AG04449 (cell line): ENCODE results near the gene C16orf74.

Source experiments
- CTCF ChIA-PET: fragments of 350-600 bp; formaldehyde crosslinking; extraction: SDS; loops from one replicate; lab custom pipeline; 2021; ENCODE audit warnings: antibody characterized with exemption; lab: Yijun Ruan, JAX
- POLR2A ChIA-PET: fragments of 400-600, 350-600 bp; formaldehyde crosslinking; extraction: SDS; loops from one replicate; lab custom pipeline; 2020; ENCODE audit warnings: antibody characterized with exemption, inconsistent platforms; lab: Yijun Ruan, JAX
- DNase-seq: peaks from one replicate; pipeline ENCODE4 v3.0.0-alpha.2; 2010; ENCODE audit warnings: low read depth, low spot score
- H3K4me3 ChIP-seq: 2 replicates; pipeline ENCODE4 v1.5.1; 2011; ENCODE audit warnings: low read depth, mild to moderate bottlenecking, control low read depth, low read length
- TF ChIP-seq, protein P1 (sequence below): IDR thresholded peaks from one replicate; pipeline ENCODE4 v1.5.1; 2011; ENCODE audit warnings: mild to moderate bottlenecking, moderate library complexity, low read length, control low read depth, inconsistent platforms; ENCODE audit not compliant: insufficient read depth; ENCODE audit errors: missing control alignments

The C16orf74 gene

DNA sequence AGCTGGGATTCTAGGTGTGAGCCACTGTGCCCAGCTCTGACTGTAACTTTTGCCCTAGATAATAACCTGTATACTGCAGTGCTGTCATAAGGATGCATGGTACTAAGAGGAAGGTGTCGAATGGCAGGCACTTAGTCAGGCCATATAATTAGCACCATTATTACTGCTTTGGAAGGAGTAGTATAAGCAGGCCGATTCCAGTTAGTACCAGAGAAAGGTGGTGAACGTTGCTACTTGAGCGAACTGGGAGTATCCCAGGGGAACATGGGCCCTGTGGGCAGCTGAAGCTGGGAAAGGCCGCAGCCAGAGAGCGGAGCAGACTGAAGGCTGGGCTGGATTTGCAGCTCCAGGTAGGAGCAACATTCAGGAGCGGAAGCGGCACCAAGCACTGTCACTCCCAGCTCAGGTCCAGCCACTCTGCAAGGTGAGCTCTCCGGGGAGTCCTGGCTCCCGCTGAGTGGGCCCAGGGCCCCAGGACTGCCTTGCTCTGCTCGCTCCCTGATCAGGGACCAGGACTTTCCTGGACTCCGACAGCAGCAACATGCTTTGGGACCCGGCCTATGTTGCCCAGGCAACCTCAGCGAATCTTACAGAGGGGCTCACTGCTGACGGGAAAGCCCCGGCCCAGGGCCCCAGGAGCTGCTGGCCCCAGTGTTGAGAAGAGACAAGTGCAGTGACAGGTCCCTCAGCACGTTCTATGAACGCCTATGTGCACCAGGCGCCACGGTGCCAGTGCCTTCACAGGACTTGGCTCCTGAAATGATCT is 28.6 kb downstream of the C16orf74 start:
- ChIA-PET CTCF (interaction anchor here (0.8 to 1.4 kb wide), 3 partner anchors 9 to 63 kb away, joined by 3 to 4 read pairs (median 3); no protein-coding TSS in a partner anchor), POLR2A (interaction anchor here (0.6 kb wide), 1 partner anchor 14 kb away, joined by 4 read pairs; no protein-coding TSS in a partner anchor)
- TF ChIP-seq, protein P1, sequence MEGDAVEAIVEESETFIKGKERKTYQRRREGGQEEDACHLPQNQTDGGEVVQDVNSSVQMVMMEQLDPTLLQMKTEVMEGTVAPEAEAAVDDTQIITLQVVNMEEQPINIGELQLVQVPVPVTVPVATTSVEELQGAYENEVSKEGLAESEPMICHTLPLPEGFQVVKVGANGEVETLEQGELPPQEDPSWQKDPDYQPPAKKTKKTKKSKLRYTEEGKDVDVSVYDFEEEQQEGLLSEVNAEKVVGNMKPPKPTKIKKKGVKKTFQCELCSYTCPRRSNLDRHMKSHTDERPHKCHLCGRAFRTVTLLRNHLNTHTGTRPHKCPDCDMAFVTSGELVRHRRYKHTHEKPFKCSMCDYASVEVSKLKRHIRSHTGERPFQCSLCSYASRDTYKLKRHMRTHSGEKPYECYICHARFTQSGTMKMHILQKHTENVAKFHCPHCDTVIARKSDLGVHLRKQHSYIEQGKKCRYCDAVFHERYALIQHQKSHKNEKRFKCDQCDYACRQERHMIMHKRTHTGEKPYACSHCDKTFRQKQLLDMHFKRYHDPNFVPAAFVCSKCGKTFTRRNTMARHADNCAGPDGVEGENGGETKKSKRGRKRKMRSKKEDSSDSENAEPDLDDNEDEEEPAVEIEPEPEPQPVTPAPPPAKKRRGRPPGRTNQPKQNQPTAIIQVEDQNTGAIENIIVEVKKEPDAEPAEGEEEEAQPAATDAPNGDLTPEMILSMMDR, result no peak
- DNase-seq, result no peak
- no peak overlapping the region for H3K4me3 ChIP-seq

DNA sequence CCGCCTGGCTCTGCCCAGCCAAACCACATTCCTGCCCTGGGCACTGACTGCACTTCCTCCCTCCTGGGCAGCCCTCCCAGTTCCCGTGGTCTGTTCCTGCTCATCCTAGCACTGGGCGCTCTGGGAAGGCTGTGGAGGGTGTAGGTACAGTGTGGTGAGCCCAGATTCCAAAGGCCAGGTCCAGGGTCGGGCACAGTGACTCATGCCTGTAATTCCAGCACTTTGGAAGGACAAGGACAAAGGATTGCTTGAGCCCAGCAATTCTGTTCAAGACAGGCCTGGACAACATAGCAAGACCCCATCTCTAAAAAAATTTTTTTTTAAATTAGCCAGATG is 30.6 kb downstream of the C16orf74 start:
- no peak overlapping the region for H3K4me3 ChIP-seq
- ChIA-PET POLR2A (no interaction called here), CTCF (interaction anchor here (0.7 to 10.3 kb wide), 9 partner anchors 9 to 475 kb away, joined by 3 to 220 read pairs (median 5); partner anchors contain the start of gene GINS2)
- no peak for DNase-seq
- TF ChIP-seq, protein P1, result no peak

DNA sequence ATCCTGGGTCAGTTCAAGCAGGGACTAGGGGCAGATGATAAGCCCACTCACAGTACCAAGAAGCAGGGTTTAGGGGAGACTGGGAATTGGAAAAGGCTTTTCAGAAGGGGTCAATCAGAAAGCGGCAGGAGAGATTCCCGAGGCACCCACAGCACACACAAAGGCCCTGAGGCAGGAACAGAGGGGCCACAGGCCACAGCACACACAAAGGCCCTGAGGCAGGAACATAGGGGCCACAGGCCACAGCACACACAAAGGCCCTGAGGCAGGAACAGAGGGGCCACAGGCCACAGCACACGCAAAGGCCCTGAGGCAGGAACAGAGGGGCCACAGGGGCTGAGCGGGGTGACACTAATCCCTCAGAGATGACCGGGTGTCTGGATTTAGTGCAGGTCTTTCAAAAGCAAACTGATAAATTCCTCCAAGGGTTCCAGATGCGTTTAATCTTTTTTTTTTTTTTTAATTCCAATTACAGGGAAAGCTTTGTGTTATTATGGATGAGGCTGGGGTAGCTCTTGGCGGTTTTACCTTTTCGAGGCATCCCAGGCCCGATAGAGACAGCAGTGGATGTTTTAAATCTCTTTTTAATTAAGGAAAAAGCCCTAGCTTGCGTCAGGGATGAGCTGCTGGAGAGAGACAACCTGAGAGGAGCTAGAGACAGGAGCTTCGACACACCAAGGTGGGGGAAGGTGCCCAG is 31.1 kb downstream of the C16orf74 start:
- no peak overlapping the region for H3K4me3 ChIP-seq
- no peak for DNase-seq
- ChIA-PET CTCF (interaction anchor here (0.8 to 10.3 kb wide), 19 partner anchors 10 to 474 kb away, joined by 3 to 220 read pairs (median 5); partner anchors contain the start of gene GINS2), POLR2A (no interaction called here)
- TF ChIP-seq, protein P1, result no peak

DNA sequence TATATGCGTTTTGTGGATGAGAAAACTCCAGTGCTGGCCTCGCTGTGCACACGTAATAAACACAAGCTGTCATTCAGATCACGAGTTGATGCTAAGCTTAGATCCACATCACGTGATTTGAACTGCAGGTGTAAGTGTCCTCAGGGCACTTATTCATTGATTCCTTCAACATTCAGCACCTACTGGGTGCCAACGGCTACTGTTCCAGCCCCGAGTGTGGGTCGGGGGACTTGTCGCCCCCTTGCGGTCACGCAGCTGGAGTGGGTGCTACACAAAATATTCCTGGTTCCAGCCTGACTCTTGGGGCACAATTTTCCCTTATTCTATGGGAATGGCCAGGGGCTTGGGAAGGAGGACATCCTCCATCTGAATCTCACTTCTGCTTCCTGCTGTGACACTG is 32.2 kb downstream of the C16orf74 start:
- TF ChIP-seq, protein P1, result peak; percentile 46
- ChIA-PET POLR2A (no interaction called here), CTCF (interaction anchor here (0.7 to 10.3 kb wide), 31 partner anchors 7 to 604 kb away, joined by 3 to 220 read pairs (median 5); partner anchors contain the start of gene GINS2)
- H3K4me3 ChIP-seq, result no peak overlapping the region
- DNase-seq, result no peak

DNA sequence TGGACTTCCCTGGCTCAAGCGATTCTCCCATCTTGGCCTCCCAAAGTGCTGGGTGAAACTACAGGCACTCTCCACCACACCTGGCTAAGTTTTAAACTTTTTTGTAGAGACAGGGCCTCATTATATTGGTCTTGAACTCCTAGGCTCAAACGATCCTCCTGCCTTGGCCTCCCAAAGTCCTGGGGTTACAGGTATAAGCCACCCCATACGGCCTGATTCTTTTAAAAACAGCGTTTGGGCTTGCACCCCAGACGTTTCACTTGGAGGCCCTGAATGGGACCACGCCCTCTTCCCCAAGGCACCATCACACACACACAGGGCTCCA is 32.8 kb downstream of the C16orf74 start:
- H3K4me3 ChIP-seq, result no peak overlapping the region
- TF ChIP-seq, protein P1, result no peak
- CTCF ChIA-PET, result interaction anchor here (0.7 to 10.3 kb wide), 40 partner anchors 8 to 603 kb away, joined by 3 to 220 read pairs (median 6); partner anchors contain the start of gene GINS2
- DNase-seq, result no peak
- POLR2A ChIA-PET, result no interaction called here
